DND-41 (cell line): ENCODE results near the gene MAP3K10.
A peak's percentile ranks its signal among the peaks of the same experiment; 100 is the strongest.
"Not testable (repeated sequence)": the region's sequence is repeated elsewhere in the genome, so short reads cannot be mapped to it uniquely, and the experiment has no call there.

ENCODE experiments used
- ATAC-seq: fragments of 200-7000 bp; cut with Tn5 transposase; 3 replicates; pipeline ENCODE4 v1.9.1; 2021; ENCODE audit warnings: low read depth; ENCODE audit not compliant: insufficient read depth
- DNase-seq: peaks from one replicate; pipeline ENCODE4 v3.0.0-alpha.2; 2020
- H2AFZ ChIP-seq: 2 replicates; pipeline ENCODE4 v1.6.0; 2012; ENCODE audit warnings: low read depth, low read length
- H3K27ac ChIP-seq: 2 replicates; pipeline ENCODE4 v1.5.1; 2012; ENCODE audit warnings: low read length, inconsistent platforms
- H3K27me3 ChIP-seq: fragments of 200-600 bp; sonication (generic); 2 replicates; pipeline ENCODE4 v1.6.0; 2012; ENCODE audit warnings: low read length, mild to moderate bottlenecking, inconsistent platforms; ENCODE audit not compliant: insufficient read depth, poor library complexity
- H3K36me3 ChIP-seq: 2 replicates; pipeline ENCODE4 v1.5.1; 2012; ENCODE audit warnings: low read length, inconsistent platforms; ENCODE audit not compliant: insufficient read depth
- H3K4me1 ChIP-seq: 2 replicates; pipeline ENCODE4 v1.5.1; 2012; ENCODE audit warnings: mild to moderate bottlenecking, low read length; ENCODE audit not compliant: insufficient read depth
- H3K4me2 ChIP-seq: 2 replicates; pipeline ENCODE4 v1.6.0; 2012; ENCODE audit warnings: mild to moderate bottlenecking, moderate library complexity, low read length, inconsistent platforms; ENCODE audit not compliant: insufficient read depth
- H3K4me3 ChIP-seq, 2 experiments: fragments of 200-600 bp in 1 of 2; shearing (Covaris generic) in 1 of 2; 2 replicates each; pipeline ENCODE4 v1.5.1; 2012 to 2016; ENCODE audit warnings: inconsistent platforms in 2 of 2, low read length in 2 of 2, mild to moderate bottlenecking in 2 of 2, low read depth in 1 of 2, moderate library complexity in 1 of 2
- H3K79me2 ChIP-seq: 2 replicates; pipeline ENCODE4 v1.6.0; 2012; ENCODE audit warnings: low read length, inconsistent platforms; ENCODE audit not compliant: insufficient read depth
- H3K9ac ChIP-seq: 2 replicates; pipeline ENCODE4 v1.6.0; 2012; ENCODE audit warnings: low read depth, mild to moderate bottlenecking, inconsistent platforms, low read length, moderate library complexity
- H3K9me3 ChIP-seq: 2 replicates; pipeline ENCODE4 v1.5.1; 2012; ENCODE audit warnings: low read length, moderate library complexity, mild to moderate bottlenecking, inconsistent platforms; ENCODE audit not compliant: insufficient read depth, severe bottlenecking
- H4K20me1 ChIP-seq: 2 replicates; pipeline ENCODE4 v1.6.0; 2012; ENCODE audit warnings: low read length; ENCODE audit not compliant: insufficient read depth
- EZH2 ChIP-seq: IDR thresholded peaks from 3 replicates; pipeline ENCODE4 v1.6.1; 2012; ENCODE audit warnings: borderline replicate concordance, low read depth, mild to moderate bottlenecking, moderate library complexity, low read length, inconsistent platforms; ENCODE audit not compliant: severe bottlenecking
- TF ChIP-seq, protein P1 (sequence below): IDR thresholded peaks from 2 replicates; pipeline ENCODE4 v1.5.1; 2012; ENCODE audit warnings: borderline replicate concordance, low read length, moderate library complexity, mild to moderate bottlenecking; ENCODE audit not compliant: poor library complexity, severe bottlenecking; ENCODE audit errors: extremely low read depth

Gene MAP3K10

GRCh38 chr19:40217027-40217810 is 26.0 kb downstream of the MAP3K10 start:
- H3K4me2 ChIP-seq = no peak overlapping the region
- H2AFZ ChIP-seq = no peak overlapping the region
- no peak for DNase-seq

DNA sequence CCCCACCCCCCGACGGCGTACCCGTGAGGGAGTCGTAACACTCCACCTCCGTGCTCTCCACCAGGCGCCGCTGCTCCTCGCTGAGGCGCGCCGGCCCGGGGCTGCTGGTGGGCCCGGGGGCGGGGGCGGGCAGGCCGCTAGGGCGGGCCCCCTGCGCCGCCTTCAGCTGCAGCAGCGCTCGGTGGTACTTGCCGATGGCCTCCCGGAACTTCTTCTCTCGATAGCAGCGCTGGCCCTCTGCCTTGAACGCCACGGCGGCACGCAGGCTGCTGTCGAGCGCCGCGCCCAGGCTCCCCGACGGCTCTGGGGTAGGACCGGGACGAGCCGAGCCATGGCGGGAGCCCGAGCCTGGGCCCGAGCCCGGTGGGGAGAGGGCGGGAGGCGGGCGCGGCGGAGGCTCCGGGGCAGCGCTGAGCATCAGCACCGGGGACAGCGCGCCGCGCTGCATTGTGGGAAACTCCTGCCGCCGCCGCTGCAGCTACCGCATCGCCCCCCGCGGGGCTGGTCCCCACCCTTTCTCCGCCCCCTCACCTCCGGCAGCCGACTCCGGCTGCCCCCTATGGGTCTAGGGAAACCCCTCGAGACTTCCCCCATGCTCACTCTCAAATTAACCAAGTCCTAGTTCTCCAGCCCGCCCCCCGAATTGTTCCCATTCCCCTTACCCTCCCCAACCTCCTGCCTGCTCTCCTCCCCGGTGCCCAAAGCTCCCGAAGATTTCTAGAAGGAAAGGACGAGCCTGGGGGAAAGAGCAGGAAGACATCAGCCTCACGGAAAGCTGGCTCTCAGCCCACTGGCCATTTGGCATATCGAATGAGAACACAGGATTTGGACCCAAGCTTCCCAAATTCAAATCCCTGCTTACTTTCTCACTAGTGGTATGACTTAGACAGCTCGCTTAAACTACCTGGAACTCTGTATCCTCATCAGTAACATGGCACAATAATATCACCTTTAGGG is 27.0 kb downstream of the MAP3K10 start, which contains the start of gene TTC9B:
Gene TTC9B (minus strand): TSS at position 451 of the 957 bp plus-strand sequence. CDS start 3 bp downstream, at position 448.
- TF ChIP-seq EZH2 = no peak
- TF ChIP-seq, protein P1, sequence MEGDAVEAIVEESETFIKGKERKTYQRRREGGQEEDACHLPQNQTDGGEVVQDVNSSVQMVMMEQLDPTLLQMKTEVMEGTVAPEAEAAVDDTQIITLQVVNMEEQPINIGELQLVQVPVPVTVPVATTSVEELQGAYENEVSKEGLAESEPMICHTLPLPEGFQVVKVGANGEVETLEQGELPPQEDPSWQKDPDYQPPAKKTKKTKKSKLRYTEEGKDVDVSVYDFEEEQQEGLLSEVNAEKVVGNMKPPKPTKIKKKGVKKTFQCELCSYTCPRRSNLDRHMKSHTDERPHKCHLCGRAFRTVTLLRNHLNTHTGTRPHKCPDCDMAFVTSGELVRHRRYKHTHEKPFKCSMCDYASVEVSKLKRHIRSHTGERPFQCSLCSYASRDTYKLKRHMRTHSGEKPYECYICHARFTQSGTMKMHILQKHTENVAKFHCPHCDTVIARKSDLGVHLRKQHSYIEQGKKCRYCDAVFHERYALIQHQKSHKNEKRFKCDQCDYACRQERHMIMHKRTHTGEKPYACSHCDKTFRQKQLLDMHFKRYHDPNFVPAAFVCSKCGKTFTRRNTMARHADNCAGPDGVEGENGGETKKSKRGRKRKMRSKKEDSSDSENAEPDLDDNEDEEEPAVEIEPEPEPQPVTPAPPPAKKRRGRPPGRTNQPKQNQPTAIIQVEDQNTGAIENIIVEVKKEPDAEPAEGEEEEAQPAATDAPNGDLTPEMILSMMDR = no peak
- no peaks in the 10 kb centered on the region for H3K9me3 ChIP-seq
- ATAC-seq (no peak), DNase-seq (no peak)
- no peak within 1 kb of the TSS for H3K27ac ChIP-seq
- H3K4me1 ChIP-seq = no peaks in the 10 kb centered on the region
- H3K36me3 ChIP-seq = 0 out of 2 replicates have a peak, but pooled peaks cover 4% of the 10 kb centered on the region
- no peaks in the 10 kb centered on the region for H4K20me1 ChIP-seq
- no peak within 1 kb of the TSS for H2AFZ ChIP-seq
- no peak within 1 kb of the TSS for H3K4me3 ChIP-seq
- no peaks in the 10 kb centered on the region for H3K27me3 ChIP-seq
- no peaks in the 10 kb centered on the region for H3K79me2 ChIP-seq
- no peak within 1 kb of the TSS for H3K4me2 ChIP-seq
- no peak within 1 kb of the TSS for H3K9ac ChIP-seq

More at GRCh38 chr19:40217027-40217810, 26.0 kb downstream of the MAP3K10 start:
- 0 out of 2 replicates have a peak, but pooled peaks cover 4% of the 10 kb centered on the region for H3K36me3 ChIP-seq
- H3K4me3 ChIP-seq = no peak overlapping the region
- no peaks in the 10 kb centered on the region for H3K79me2 ChIP-seq
- no peaks in the 10 kb centered on the region for H3K27me3 ChIP-seq
- H3K27ac ChIP-seq = no peak overlapping the region
- no peaks in the 10 kb centered on the region for H3K4me1 ChIP-seq
- H4K20me1 ChIP-seq = no peaks in the 10 kb centered on the region
- no peak for ATAC-seq
- H3K9ac ChIP-seq = no peak overlapping the region
- no peak for TF ChIP-seq EZH2
- TF ChIP-seq, protein P1 = peak; percentile 18
- H3K9me3 ChIP-seq = no peaks in the 10 kb centered on the region

DNA sequence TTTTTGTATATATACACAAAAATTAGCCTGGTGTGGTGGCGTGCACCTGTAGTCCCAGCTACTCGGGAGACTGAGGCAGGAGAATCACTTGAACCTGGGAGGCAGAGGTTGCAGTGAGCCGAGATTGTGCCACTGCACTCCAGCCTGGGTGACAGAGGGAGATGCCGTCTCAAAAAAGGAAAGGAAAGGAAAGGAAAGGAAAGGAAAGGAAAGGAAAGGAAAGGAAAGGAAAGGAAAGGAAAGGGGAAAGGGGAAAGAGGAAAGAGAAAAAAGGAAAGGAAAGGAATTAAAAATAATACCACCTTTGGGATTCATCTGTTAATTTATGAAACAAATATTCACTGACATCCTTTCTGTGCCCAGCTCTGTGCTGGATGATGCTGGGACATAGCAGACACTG is 27.8 kb downstream of the MAP3K10 start:
- H3K9me3 ChIP-seq, H3K36me3 ChIP-seq, H4K20me1 ChIP-seq, H3K9ac ChIP-seq, H3K27ac ChIP-seq, H3K79me2 ChIP-seq, H2AFZ ChIP-seq, H3K27me3 ChIP-seq, DNase-seq, H3K4me3 ChIP-seq, H3K4me2 ChIP-seq, H3K4me1 ChIP-seq, ATAC-seq: not testable (repeated sequence)

DNA sequence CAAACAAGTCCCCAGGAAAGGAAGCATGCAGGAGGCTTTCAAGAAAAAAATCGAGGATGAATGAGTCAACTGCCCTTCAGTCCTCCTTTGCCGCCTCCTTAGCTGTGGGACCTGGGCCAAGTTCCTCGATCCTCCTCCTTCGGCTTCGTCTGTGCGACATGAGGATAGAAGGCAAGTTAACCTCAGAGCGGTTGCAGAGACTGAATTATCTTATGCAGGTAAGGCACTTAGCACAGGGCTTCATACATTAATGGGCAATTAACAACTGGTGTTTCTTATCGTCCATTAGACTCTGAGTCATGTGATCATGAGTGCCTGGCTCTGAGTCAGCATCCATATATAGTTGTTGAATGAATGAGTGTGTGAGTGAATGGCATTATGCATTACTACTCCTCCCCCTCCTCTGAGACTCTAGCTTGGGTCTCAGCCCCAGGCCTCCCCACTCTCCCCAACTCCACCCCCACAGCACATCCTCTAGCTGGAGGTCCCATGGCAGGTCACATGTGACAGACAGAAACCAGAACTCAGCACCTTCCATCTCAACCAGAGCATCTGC is 28.6 kb downstream of the MAP3K10 start:
- Histone ChIP-seq H3K27me3 (no peaks in the 10 kb centered on the region), H3K4me1 (no peaks in the 10 kb centered on the region), H3K4me3 (no peak overlapping the region), H4K20me1 (no peaks in the 10 kb centered on the region), H3K36me3 (no peaks in the 10 kb centered on the region), H3K27ac (no peak overlapping the region), H3K9me3 (no peaks in the 10 kb centered on the region), H3K4me2 (no peak overlapping the region), H3K79me2 (no peaks in the 10 kb centered on the region), H2AFZ (no peak overlapping the region), H3K9ac (no peak overlapping the region)
- TF ChIP-seq EZH2 = no peak
- TF ChIP-seq, protein P1 = no peak
- no peak for ATAC-seq
- DNase-seq = no peak
